ENCODE data around the gene CFAP410. TPM values are rescaled to one million over a fixed set of nuclear protein-coding genes. Genes with fewer than 3 reads are reported as not detected.

Gene CFAP410
- total RNA-seq, 1 donor from 2014 or later = 24.3 TPM

DNA sequence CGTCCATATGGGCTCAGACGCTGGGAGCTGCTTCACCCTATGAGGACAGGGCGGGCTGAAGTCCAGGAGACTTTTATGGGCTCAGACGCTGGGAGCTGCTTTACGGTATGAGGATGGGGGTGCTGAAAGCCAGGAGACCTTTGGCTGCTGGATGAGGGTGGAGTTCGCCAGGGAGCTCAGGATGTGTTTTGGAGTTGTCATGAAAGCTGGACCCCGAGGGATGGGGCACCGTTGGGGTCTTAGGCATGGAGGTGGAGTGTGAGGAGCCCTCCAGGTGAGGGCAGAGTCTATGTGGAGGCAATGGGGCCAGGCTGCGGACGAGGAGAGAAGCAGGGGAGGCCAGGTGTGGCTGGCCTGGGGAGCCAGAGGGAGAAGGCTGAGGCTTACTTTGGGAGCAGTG, 41.7 kb upstream of the CFAP410 start:
- H3K9me3 ChIP-seq = peaks cover 11% of the 10 kb centered on the region
- no peak overlapping the region for H3K4me3 ChIP-seq
- H3K27ac ChIP-seq = no peak overlapping the region
- no peak for DNase-seq (ENCODE audit: extremely low spot score in 2 of 2)
- H3K4me1 ChIP-seq = no peaks in the 10 kb centered on the region
- no peaks in the 10 kb centered on the region for H3K36me3 ChIP-seq
- intact Hi-C loops (cut with DNase I) = no loop called here
- H3K27me3 ChIP-seq = no peaks in the 10 kb centered on the region
- no peak for TF ChIP-seq CTCF (IDR thresholded peaks at IDR 0.05)
- TF ChIP-seq POLR2A (IDR thresholded peaks at IDR 0.05) = no peak

DNA sequence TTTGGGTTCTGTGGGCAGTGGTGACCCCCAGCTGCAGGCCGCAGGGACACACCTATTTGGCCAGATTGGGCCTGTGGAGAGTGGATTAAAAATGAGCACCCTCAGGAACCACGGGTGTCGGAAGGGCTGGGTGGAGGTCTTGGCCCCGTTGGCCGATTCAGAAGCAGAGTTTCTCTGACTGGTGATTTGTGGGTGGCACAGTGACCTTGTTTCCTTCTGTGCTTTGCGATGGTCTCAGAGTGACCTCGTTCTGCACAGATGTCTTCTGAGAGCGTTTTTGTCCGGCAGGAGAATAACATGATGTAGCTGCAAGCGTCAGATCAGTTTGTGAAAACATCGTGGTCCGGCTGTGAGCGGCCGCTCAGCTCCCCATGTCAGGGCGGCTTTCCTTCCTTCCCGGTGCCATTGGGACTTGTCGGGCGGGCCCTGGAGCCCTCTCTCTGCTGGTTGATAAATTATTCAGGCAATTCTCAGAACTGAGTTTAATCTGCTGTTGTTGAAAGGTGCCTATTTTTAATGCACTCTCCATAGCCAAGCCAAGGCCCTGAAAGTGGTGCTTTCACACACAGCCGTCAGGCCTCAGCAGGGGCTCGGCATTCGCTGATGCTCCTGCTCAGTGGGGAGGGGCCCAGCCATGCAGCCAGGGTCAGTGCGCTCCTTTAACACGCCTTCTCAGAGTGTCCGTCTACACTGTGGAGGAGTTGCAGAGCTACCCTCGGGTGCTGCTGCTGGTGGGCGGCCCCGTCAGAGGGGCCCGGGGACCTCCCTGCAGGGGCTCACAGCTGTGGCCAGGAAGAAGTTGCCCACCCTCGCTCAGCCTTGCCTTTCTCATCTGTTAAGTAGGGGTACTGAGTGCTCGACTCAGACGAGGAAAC, 41.0 kb upstream of the CFAP410 start:
- no peaks in the 10 kb centered on the region for H3K36me3 ChIP-seq
- TF ChIP-seq POLR2AphosphoS5 (IDR thresholded peaks at IDR 0.05; ENCODE audit: insufficient read depth in 1 of 2, low read depth in 1 of 2) (no peak), CTCF (IDR thresholded peaks at IDR 0.05) (no peak), POLR2A (IDR thresholded peaks at IDR 0.05) (no peak)
- H3K4me1 ChIP-seq = no peaks in the 10 kb centered on the region
- H3K27ac ChIP-seq = no peak overlapping the region
- intact Hi-C loops (cut with DNase I) = no loop called here
- H3K27me3 ChIP-seq = no peaks in the 10 kb centered on the region
- DNase-seq (ENCODE audit: extremely low spot score in 2 of 2) = no peak
- H3K9me3 ChIP-seq = peaks cover 8% of the 10 kb centered on the region
- no peak overlapping the region for H3K4me3 ChIP-seq

DNA sequence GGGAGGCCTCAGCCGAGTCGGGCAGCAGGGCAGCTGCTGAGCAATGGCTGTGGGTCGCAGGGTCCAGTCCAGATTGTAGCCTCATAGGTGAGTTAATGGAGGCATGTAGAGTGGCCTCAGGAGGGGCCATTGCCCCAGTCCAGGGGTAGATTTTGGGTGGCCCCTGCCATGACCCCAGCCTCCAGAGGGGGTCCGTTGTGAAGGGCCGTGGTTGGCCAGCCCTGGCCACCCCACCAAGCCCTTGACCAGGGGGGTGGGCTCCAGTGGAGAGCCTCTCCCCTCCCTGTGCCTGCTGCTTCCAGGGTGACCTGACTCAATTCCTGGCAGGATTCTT, 40.3 kb upstream of the CFAP410 start:
- intact Hi-C loops (cut with DNase I) = no loop called here
- no peak for DNase-seq (ENCODE audit: extremely low spot score in 2 of 2)
- H3K4me3 ChIP-seq = no peak overlapping the region
- H3K27me3 ChIP-seq = no peaks in the 10 kb centered on the region
- H3K27ac ChIP-seq = no peak overlapping the region
- no peaks in the 10 kb centered on the region for H3K4me1 ChIP-seq
- TF ChIP-seq CTCF (IDR thresholded peaks at IDR 0.05) = no peak
- no peak for TF ChIP-seq POLR2A (IDR thresholded peaks at IDR 0.05)
- TF ChIP-seq POLR2AphosphoS5 (IDR thresholded peaks at IDR 0.05; ENCODE audit: insufficient read depth in 1 of 2, low read depth in 1 of 2) = no peak
- H3K9me3 ChIP-seq = peaks cover 4% of the 10 kb centered on the region
- no peaks in the 10 kb centered on the region for H3K36me3 ChIP-seq

DNA sequence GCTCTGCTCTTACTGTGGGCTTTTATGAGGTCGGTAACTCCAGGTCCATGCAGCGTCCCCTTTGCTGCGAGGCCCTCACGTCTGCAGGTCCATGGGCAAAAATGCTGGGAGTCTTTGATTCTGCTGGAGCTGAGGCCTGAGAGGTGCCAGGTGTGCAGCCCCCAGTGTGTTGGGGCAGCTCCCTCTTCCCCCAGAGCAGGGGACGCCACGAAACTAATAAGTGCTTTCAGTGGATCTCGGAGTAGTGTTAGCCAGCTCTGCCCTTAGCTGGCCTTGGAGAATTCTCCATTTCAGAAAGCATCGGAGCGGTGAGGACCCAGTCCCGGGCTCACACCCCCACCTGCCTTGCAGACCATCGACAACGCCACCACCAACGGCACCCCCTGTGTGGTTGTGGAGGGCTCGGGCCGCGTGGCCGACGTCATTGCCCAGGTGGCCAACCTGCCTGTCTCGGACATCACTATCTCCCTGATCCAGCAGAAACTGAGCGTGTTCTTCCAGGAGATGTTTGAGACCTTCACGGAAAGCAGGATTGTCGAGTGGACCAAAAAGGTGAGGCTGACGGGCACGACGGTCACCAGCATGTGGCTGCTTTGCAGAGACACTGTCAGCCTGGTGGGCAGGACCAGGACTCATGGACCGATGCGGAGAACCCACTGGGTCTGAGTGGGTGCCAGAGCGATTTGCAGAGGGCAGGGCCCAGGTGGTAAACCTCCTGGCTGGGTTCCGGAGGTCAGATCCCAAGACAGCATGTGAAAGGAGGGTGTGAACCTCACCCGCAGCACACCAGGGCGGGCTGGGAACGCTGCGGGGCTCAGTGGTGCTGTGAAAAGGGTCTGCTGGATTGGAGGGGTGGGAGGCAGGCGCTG, 39.7 kb upstream of the CFAP410 start:
- no peak for DNase-seq (ENCODE audit: extremely low spot score in 2 of 2)
- no peaks in the 10 kb centered on the region for H3K27me3 ChIP-seq
- intact Hi-C loops (cut with DNase I) = no loop called here

More for the DNA sequence above, 39.7 kb upstream of the CFAP410 start:
- no peaks in the 10 kb centered on the region for H3K4me1 ChIP-seq
- H3K4me3 ChIP-seq = no peak overlapping the region
- TF ChIP-seq POLR2A (IDR thresholded peaks at IDR 0.05) (no peak), CTCF (IDR thresholded peaks at IDR 0.05) (no peak), POLR2AphosphoS5 (IDR thresholded peaks at IDR 0.05; ENCODE audit: insufficient read depth in 1 of 2, low read depth in 1 of 2) (no peak)
- H3K36me3 ChIP-seq = no peaks in the 10 kb centered on the region
- no peaks in the 10 kb centered on the region for H3K9me3 ChIP-seq
- no peak overlapping the region for H3K27ac ChIP-seq

Measured in vagina (tissue), 2 donors.